SU-DHL-6 (cell line): ENCODE results near the gene FRMD4B.

Source experiments
- H2AFZ ChIP-seq: fragments of 200-600 bp; sonication (generic); 2 replicates; pipeline ENCODE4 v1.6.1; 2014; ENCODE audit warnings: low read depth, mild to moderate bottlenecking, moderate library complexity, mixed read lengths, antibody characterized with exemption, low read length; ENCODE audit not compliant: severe bottlenecking
- H3F3A ChIP-seq: fragments of 200-600 bp; shearing (Covaris generic); 2 replicates; pipeline ENCODE4 v1.6.0; 2016; ENCODE audit warnings: antibody characterized with exemption, mild to moderate bottlenecking; ENCODE audit not compliant: insufficient read depth
- H3K27ac ChIP-seq: fragments of 200-600 bp; sonication (generic); 2 replicates; pipeline ENCODE4 v1.5.1; 2016; ENCODE audit warnings: low read depth, mild to moderate bottlenecking, low read length, moderate library complexity, mixed read lengths
- H3K27me3 ChIP-seq: fragments of 200-600 bp; sonication (generic), shearing (Covaris generic); 2 replicates; pipeline ENCODE4 v1.6.0; 2014; ENCODE audit warnings: mild to moderate bottlenecking, low read length
- H3K36me3 ChIP-seq: fragments of 200-600 bp; sonication (generic); 2 replicates; pipeline ENCODE4 v1.6.1; 2014; ENCODE audit warnings: mild to moderate bottlenecking, low read length, mixed read lengths
- H3K4me2 ChIP-seq: fragments of 300-600, 200-600 bp; shearing (Covaris generic), sonication (generic); 2 replicates; pipeline ENCODE4 v1.6.0; 2014; ENCODE audit warnings: low read length, low read depth, mild to moderate bottlenecking; ENCODE audit not compliant: poor library complexity, severe bottlenecking
- H3K4me3 ChIP-seq: fragments of 200-600 bp; sonication (generic); 2 replicates; pipeline ENCODE4 v1.5.1; 2014; ENCODE audit warnings: antibody characterized with exemption, low read length, mild to moderate bottlenecking, mixed read lengths; ENCODE audit not compliant: insufficient read depth, poor library complexity, severe bottlenecking
- H3K79me2 ChIP-seq: fragments of 200-600 bp; sonication (generic); 2 replicates; pipeline ENCODE4 v1.6.1; 2014; ENCODE audit warnings: mild to moderate bottlenecking, low read length, moderate library complexity; ENCODE audit not compliant: insufficient read depth
- H3K9ac ChIP-seq: fragments of 200-600 bp; sonication (generic); 2 replicates; pipeline ENCODE4 v1.7.0; 2014; ENCODE audit warnings: mild to moderate bottlenecking, low read length
- H3K9me2 ChIP-seq: fragments of 200-600 bp; sonication (generic); replicated peaks from 2 replicates; pipeline ENCODE4 v1.6.1; 2014; ENCODE audit warnings: low read length; ENCODE audit not compliant: insufficient read depth
- H3K9me3 ChIP-seq: fragments of 200-600 bp; sonication (generic); 2 replicates; pipeline ENCODE4 v1.6.1; 2014; ENCODE audit warnings: low read length, mixed read lengths; ENCODE audit not compliant: insufficient read depth
- H4K20me1 ChIP-seq: fragments of 200-600 bp; sonication (generic); 2 replicates; pipeline ENCODE4 v1.6.1; 2014; ENCODE audit warnings: low read depth, mild to moderate bottlenecking, antibody characterized with exemption, low read length, moderate library complexity, mixed read lengths
- EZH2phosphoT487 ChIP-seq: fragments of 200-600 bp; sonication (generic), shearing (Covaris generic); conservative IDR thresholded peaks from 2 replicates; pipeline ENCODE4 v1.6.1; 2018; ENCODE audit warnings: mild to moderate bottlenecking, antibody characterized with exemption, low read length, moderate library complexity, mixed read lengths
- TF ChIP-seq, protein P1 (sequence below): fragments of 200-600 bp; sonication (generic); IDR thresholded peaks from one replicate; pipeline ENCODE4 v1.5.1; 2017; ENCODE audit warnings: antibody characterized with exemption, mild to moderate bottlenecking, low read length, moderate library complexity; ENCODE audit not compliant: insufficient read depth, poor library complexity, severe bottlenecking

Gene FRMD4B

DNA sequence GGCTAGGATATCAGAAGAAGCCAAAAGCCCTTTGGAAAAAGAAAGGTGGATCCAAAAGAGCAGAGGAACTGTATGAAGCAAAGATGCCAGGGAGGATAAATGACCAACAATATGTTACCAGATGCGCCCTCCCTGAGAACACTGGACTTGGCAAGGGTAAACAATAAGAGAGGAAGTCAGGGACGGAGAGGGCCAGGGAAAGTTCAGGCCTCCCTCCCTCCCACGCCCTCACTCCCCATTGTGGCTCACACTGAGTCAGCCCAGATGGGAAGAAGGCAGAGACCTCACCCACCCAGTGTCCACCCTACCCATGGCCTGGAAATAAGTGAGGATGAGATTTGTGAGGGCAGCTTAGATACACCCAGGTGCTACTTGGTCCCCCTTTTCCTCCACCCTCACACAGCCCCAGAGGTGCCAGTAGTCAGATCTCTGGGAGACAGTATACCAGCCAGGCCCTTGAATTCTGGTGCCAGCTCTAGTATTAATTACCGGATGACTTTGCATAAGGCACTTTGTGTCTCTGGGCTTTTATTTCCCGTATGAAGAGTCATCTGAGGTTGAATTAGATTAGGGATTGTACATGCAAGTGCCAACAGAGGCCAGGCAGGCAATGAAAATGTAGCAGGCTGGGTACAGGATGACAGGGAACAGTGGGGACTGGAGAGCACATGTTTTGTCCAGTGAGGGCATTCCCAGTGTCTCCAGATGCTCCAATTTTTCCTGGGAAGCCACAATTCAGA lies 35.1 kb upstream of the FRMD4B start:
- Histone ChIP-seq H2AFZ (no peak overlapping the region), H3K4me3 (no peak overlapping the region), H3K9me3 (no peaks in the 10 kb centered on the region), H3K27me3 (no peaks in the 10 kb centered on the region), H3K9ac (no peak overlapping the region), H4K20me1 (no peaks in the 10 kb centered on the region), H3K36me3 (no peaks in the 10 kb centered on the region), H3K9me2 (no peaks in the 10 kb centered on the region), H3K27ac (no peak overlapping the region), H3K79me2 (no peaks in the 10 kb centered on the region), H3K4me2 (no peak overlapping the region), H3F3A (no peaks in the 10 kb centered on the region)
- TF ChIP-seq, protein P1, sequence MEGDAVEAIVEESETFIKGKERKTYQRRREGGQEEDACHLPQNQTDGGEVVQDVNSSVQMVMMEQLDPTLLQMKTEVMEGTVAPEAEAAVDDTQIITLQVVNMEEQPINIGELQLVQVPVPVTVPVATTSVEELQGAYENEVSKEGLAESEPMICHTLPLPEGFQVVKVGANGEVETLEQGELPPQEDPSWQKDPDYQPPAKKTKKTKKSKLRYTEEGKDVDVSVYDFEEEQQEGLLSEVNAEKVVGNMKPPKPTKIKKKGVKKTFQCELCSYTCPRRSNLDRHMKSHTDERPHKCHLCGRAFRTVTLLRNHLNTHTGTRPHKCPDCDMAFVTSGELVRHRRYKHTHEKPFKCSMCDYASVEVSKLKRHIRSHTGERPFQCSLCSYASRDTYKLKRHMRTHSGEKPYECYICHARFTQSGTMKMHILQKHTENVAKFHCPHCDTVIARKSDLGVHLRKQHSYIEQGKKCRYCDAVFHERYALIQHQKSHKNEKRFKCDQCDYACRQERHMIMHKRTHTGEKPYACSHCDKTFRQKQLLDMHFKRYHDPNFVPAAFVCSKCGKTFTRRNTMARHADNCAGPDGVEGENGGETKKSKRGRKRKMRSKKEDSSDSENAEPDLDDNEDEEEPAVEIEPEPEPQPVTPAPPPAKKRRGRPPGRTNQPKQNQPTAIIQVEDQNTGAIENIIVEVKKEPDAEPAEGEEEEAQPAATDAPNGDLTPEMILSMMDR: no peak

DNA sequence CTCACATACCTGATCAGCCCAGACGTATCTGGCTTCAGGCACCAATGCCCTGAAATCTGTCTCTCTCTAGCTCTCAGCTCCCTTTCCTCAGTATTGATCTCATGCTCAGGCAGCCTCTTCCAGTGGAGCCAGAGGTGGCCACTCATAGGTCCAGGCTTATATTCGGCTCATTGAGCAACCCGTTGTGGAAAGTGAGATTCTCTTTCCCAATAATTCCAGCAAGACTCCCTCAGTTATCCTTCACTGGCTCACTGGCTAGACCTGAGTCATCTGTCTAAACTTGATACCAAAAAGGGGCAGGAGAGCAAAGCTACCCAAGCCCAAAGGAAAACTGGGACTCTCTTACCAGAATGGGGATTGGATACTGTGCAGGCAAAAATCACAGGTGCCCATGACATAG lies 33.4 kb upstream of the FRMD4B start:
- Histone ChIP-seq H2AFZ (no peak overlapping the region), H3K4me3 (no peak overlapping the region), H3K9me2 (no peaks in the 10 kb centered on the region), H3K9me3 (no peaks in the 10 kb centered on the region), H3K9ac (no peak overlapping the region), H3F3A (no peaks in the 10 kb centered on the region), H3K36me3 (no peaks in the 10 kb centered on the region), H3K4me2 (no peak overlapping the region), H3K27me3 (no peaks in the 10 kb centered on the region), H3K27ac (no peak overlapping the region), H4K20me1 (no peaks in the 10 kb centered on the region), H3K79me2 (no peaks in the 10 kb centered on the region)
- TF ChIP-seq, protein P1: no peak
- TF ChIP-seq EZH2phosphoT487: no peak

DNA sequence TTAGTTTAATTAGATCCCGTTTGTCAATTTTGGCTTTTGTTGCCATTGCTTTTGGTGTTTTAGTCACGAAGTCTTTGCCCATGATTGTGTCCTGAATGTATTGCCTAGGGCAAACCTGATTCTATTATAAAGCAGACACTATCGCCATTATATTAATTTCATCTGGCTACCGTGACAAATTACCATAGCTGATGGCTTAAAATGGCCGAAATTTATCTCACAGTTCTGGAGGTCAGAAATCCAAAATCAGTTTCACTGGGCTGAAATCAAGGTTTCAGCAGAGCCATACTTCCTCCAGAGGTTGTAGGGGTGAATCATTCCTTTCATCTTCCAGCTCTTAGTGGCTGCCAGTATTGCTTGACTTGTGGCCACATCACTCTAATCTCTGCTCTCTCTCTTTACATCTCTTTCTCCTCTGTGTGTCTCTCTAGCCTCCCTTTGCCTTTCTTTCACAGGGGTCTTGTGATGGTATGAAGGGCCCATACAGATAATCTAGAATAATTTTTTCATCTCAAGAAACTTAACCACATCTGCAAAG lies 31.7 kb upstream of the FRMD4B start:
- no peak overlapping the region for H3K4me2 ChIP-seq
- no peaks in the 10 kb centered on the region for H3K9me2 ChIP-seq
- H3K27me3 ChIP-seq: no peaks in the 10 kb centered on the region
- H4K20me1 ChIP-seq: no peaks in the 10 kb centered on the region
- H3K9ac ChIP-seq: no peak overlapping the region
- H3K79me2 ChIP-seq: no peaks in the 10 kb centered on the region
- H2AFZ ChIP-seq: no peak overlapping the region
- no peaks in the 10 kb centered on the region for H3K9me3 ChIP-seq
- TF ChIP-seq, protein P1: no peak
- no peak for TF ChIP-seq EZH2phosphoT487
- H3K27ac ChIP-seq: no peak overlapping the region
- H3K36me3 ChIP-seq: no peaks in the 10 kb centered on the region
- H3F3A ChIP-seq: no peaks in the 10 kb centered on the region
- no peak overlapping the region for H3K4me3 ChIP-seq
